ENCODE data around the gene IL36B.

The IL36B gene

DNA sequence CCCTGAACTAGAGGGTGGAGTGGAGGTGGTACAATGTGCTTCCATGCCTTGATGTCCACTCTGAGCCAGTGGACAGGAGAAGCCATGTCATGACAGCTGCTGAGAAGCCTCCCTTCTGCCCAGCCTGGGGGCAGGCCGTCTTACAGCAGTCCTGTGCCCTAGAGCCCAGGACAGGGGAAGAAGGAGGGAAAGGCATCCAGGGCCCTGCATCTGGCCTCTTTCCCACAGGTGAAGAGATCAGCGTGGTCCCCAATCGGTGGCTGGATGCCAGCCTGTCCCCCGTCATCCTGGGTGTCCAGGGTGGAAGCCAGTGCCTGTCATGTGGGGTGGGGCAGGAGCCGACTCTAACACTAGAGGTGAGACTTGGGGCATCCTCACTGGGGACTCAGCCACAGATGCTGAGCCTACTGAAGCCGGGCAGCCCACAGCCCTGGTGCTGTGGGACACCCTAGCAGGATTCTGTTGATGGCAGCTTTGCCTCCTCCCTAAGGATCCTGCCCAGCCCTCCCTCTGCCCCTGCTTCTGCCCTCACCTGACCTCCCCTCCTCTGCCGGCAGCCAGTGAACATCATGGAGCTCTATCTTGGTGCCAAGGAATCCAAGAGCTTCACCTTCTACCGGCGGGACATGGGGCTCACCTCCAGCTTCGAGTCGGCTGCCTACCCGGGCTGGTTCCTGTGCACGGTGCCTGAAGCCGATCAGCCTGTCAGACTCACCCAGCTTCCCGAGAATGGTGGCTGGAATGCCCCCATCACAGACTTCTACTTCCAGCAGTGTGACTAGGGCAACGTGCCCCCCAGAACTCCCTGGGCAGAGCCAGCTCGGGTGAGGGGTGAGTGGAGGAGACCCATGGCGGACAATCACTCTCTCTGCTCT lies 9.5 kb upstream of the IL36B start:
- no peak for ATAC-seq
- TF ChIP-seq RARB (CRISPR knock-in tag; IDR thresholded peaks at IDR 0.05), result no peak
- TF ChIP-seq ZFP3 (CRISPR knock-in tag; IDR thresholded peaks at IDR 0.05), result no peak
- no peak for TF ChIP-seq TCF4 (CRISPR knock-in tag; IDR thresholded peaks at IDR 0.05; ENCODE audit: borderline replicate concordance)
- no peak for TF ChIP-seq TOX (CRISPR knock-in tag; IDR thresholded peaks at IDR 0.05; ENCODE audit: borderline replicate concordance)
- TF ChIP-seq, protein P1, sequence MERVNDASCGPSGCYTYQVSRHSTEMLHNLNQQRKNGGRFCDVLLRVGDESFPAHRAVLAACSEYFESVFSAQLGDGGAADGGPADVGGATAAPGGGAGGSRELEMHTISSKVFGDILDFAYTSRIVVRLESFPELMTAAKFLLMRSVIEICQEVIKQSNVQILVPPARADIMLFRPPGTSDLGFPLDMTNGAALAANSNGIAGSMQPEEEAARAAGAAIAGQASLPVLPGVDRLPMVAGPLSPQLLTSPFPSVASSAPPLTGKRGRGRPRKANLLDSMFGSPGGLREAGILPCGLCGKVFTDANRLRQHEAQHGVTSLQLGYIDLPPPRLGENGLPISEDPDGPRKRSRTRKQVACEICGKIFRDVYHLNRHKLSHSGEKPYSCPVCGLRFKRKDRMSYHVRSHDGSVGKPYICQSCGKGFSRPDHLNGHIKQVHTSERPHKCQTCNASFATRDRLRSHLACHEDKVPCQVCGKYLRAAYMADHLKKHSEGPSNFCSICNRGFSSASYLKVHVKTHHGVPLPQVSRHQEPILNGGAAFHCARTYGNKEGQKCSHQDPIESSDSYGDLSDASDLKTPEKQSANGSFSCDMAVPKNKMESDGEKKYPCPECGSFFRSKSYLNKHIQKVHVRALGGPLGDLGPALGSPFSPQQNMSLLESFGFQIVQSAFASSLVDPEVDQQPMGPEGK (CRISPR knock-in tag; IDR thresholded peaks at IDR 0.05; ENCODE audit: borderline replicate concordance), result no peak
- TF ChIP-seq OSR1 (CRISPR knock-in tag; IDR thresholded peaks at IDR 0.05), result no peak
- no peak for TF ChIP-seq CSDC2 (CRISPR knock-in tag; IDR thresholded peaks at IDR 0.05)
- no peak for TF ChIP-seq BACH2 (CRISPR knock-in tag; IDR thresholded peaks at IDR 0.05; ENCODE audit: borderline replicate concordance)
- no peak for TF ChIP-seq POU6F1 (CRISPR knock-in tag; IDR thresholded peaks at IDR 0.05; ENCODE audit: borderline replicate concordance, low read depth)
- TF ChIP-seq PPARA (CRISPR knock-in tag; IDR thresholded peaks at IDR 0.05; ENCODE audit: borderline replicate concordance), result no peak
- no peak for TF ChIP-seq ISL1 (CRISPR knock-in tag; IDR thresholded peaks at IDR 0.05)
- TF ChIP-seq, protein P2, sequence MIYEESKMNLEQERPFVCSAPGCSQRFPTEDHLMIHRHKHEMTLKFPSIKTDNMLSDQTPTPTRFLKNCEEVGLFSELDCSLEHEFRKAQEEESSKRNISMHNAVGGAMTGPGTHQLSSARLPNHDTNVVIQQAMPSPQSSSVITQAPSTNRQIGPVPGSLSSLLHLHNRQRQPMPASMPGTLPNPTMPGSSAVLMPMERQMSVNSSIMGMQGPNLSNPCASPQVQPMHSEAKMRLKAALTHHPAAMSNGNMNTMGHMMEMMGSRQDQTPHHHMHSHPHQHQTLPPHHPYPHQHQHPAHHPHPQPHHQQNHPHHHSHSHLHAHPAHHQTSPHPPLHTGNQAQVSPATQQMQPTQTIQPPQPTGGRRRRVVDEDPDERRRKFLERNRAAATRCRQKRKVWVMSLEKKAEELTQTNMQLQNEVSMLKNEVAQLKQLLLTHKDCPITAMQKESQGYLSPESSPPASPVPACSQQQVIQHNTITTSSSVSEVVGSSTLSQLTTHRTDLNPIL (CRISPR knock-in tag; IDR thresholded peaks at IDR 0.05; ENCODE audit: low read depth), result no peak
- TF ChIP-seq ZNF70 (CRISPR knock-in tag; IDR thresholded peaks at IDR 0.05), result no peak

- TF ChIP-seq POU6F1 (CRISPR knock-in tag; IDR thresholded peaks at IDR 0.05; ENCODE audit: borderline replicate concordance, low read depth), result no peak
- no peak for TF ChIP-seq RARB (CRISPR knock-in tag; IDR thresholded peaks at IDR 0.05)
- TF ChIP-seq GLIS3 (CRISPR knock-in tag; IDR thresholded peaks at IDR 0.05), result no peak
- TF ChIP-seq, protein P3, sequence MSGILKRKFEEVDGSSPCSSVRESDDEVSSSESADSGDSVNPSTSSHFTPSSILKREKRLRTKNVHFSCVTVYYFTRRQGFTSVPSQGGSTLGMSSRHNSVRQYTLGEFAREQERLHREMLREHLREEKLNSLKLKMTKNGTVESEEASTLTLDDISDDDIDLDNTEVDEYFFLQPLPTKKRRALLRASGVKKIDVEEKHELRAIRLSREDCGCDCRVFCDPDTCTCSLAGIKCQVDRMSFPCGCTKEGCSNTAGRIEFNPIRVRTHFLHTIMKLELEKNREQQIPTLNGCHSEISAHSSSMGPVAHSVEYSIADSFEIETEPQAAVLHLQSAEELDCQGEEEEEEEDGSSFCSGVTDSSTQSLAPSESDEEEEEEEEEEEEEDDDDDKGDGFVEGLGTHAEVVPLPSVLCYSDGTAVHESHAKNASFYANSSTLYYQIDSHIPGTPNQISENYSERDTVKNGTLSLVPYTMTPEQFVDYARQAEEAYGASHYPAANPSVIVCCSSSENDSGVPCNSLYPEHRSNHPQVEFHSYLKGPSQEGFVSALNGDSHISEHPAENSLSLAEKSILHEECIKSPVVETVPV (CRISPR knock-in tag; IDR thresholded peaks at IDR 0.05), result no peak
- TF ChIP-seq TOX (CRISPR knock-in tag; IDR thresholded peaks at IDR 0.05; ENCODE audit: borderline replicate concordance), result no peak
- no peak for TF ChIP-seq ZC3H10 (CRISPR knock-in tag; IDR thresholded peaks at IDR 0.05)
- no peak for TF ChIP-seq ZFP3 (CRISPR knock-in tag; IDR thresholded peaks at IDR 0.05)
- no peak for TF ChIP-seq PPARA (CRISPR knock-in tag; IDR thresholded peaks at IDR 0.05; ENCODE audit: borderline replicate concordance)
- no peak for TF ChIP-seq SNAI2 (CRISPR knock-in tag; IDR thresholded peaks at IDR 0.05)
- TF ChIP-seq, protein P2 (CRISPR knock-in tag; IDR thresholded peaks at IDR 0.05; ENCODE audit: low read depth), result no peak
- TF ChIP-seq ZNF8 (CRISPR knock-in tag; IDR thresholded peaks at IDR 0.05), result no peak
- TF ChIP-seq ZNF565 (CRISPR knock-in tag; conservative IDR thresholded peaks at IDR 0.05; ENCODE audit: low read depth), result no peak
- TF ChIP-seq, protein P4, sequence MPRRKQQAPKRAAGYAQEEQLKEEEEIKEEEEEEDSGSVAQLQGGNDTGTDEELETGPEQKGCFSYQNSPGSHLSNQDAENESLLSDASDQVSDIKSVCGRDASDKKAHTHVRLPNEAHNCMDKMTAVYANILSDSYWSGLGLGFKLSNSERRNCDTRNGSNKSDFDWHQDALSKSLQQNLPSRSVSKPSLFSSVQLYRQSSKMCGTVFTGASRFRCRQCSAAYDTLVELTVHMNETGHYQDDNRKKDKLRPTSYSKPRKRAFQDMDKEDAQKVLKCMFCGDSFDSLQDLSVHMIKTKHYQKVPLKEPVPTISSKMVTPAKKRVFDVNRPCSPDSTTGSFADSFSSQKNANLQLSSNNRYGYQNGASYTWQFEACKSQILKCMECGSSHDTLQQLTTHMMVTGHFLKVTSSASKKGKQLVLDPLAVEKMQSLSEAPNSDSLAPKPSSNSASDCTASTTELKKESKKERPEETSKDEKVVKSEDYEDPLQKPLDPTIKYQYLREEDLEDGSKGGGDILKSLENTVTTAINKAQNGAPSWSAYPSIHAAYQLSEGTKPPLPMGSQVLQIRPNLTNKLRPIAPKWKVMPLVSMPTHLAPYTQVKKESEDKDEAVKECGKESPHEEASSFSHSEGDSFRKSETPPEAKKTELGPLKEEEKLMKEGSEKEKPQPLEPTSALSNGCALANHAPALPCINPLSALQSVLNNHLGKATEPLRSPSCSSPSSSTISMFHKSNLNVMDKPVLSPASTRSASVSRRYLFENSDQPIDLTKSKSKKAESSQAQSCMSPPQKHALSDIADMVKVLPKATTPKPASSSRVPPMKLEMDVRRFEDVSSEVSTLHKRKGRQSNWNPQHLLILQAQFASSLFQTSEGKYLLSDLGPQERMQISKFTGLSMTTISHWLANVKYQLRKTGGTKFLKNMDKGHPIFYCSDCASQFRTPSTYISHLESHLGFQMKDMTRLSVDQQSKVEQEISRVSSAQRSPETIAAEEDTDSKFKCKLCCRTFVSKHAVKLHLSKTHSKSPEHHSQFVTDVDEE (CRISPR knock-in tag; IDR thresholded peaks at IDR 0.05), result no peak
- TF ChIP-seq OSR1 (CRISPR knock-in tag; IDR thresholded peaks at IDR 0.05), result no peak
- TF ChIP-seq CSDC2 (CRISPR knock-in tag; IDR thresholded peaks at IDR 0.05), result no peak
- TF ChIP-seq ZNF70 (CRISPR knock-in tag; IDR thresholded peaks at IDR 0.05), result no peak
- TF ChIP-seq ISL1 (CRISPR knock-in tag; IDR thresholded peaks at IDR 0.05), result no peak
Observed at GRCh38 chr2:113061241-113061640, 8.6 kb upstream of the IL36B start.

More at GRCh38 chr2:113061241-113061640, 8.6 kb upstream of the IL36B start:
- ATAC-seq, result no peak
